SU-DHL-6 (cell line): ENCODE results near the gene PCDHA4.
"Not testable (repeated sequence)": the region's sequence is repeated elsewhere in the genome, so short reads cannot be mapped to it uniquely, and the experiment has no call there.

Source experiments
- EZH2phosphoT487 ChIP-seq: fragments of 200-600 bp; sonication (generic), shearing (Covaris generic); conservative IDR thresholded peaks from 2 replicates; pipeline ENCODE4 v1.6.1; 2018; ENCODE audit warnings: mild to moderate bottlenecking, antibody characterized with exemption, low read length, moderate library complexity, mixed read lengths
- TF ChIP-seq, protein P1 (sequence below): fragments of 200-600 bp; sonication (generic); IDR thresholded peaks from one replicate; pipeline ENCODE4 v1.5.1; 2017; ENCODE audit warnings: antibody characterized with exemption, mild to moderate bottlenecking, low read length, moderate library complexity; ENCODE audit not compliant: insufficient read depth, poor library complexity, severe bottlenecking

GRCh38 chr5:140808241-140808888 lies 1.5 kb downstream of the PCDHA4 start:
- TF ChIP-seq, protein P1, sequence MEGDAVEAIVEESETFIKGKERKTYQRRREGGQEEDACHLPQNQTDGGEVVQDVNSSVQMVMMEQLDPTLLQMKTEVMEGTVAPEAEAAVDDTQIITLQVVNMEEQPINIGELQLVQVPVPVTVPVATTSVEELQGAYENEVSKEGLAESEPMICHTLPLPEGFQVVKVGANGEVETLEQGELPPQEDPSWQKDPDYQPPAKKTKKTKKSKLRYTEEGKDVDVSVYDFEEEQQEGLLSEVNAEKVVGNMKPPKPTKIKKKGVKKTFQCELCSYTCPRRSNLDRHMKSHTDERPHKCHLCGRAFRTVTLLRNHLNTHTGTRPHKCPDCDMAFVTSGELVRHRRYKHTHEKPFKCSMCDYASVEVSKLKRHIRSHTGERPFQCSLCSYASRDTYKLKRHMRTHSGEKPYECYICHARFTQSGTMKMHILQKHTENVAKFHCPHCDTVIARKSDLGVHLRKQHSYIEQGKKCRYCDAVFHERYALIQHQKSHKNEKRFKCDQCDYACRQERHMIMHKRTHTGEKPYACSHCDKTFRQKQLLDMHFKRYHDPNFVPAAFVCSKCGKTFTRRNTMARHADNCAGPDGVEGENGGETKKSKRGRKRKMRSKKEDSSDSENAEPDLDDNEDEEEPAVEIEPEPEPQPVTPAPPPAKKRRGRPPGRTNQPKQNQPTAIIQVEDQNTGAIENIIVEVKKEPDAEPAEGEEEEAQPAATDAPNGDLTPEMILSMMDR: not testable (repeated sequence)
- not testable (repeated sequence) for TF ChIP-seq EZH2phosphoT487
